Measurements from ENCODE around the gene ZNF547. TPM values are rescaled to one million over a fixed set of nuclear protein-coding genes. Genes with fewer than 3 reads are reported as not detected.

Gene ZNF547
- total and polyA plus RNA-seq, 2 of the 8 experiments (the other 6 are each of a cell fraction or from before 2014, with no cell fraction given): 1.1 to 2.1 TPM

DNA sequence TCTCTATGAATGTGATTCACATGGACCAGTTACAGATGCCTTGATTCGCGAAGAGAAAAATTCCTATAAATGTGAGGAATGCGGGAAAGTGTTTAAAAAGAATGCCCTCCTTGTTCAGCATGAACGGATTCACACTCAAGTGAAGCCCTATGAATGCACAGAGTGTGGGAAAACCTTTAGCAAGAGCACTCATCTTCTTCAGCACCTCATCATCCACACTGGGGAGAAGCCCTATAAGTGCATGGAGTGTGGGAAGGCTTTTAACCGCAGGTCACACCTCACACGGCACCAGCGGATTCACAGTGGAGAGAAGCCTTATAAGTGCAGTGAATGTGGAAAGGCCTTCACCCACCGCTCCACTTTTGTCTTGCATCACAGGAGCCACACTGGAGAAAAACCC lies 35.4 kb upstream of the ZNF547 start:
- ChIA-PET CTCF (ENCODE audit: partially characterized antibody) (no interaction called here), POLR2A (ENCODE audit: partially characterized antibody) (no interaction called here)
- no peak overlapping the region for H3K27ac ChIP-seq (ENCODE audit: low read depth, low read length)
- no peak overlapping the region for H3K18ac ChIP-seq (ENCODE audit: extremely low read depth, low read length)
- no peaks in the 10 kb centered on the region for H3K23me2 ChIP-seq (ENCODE audit: low read depth, low read length)
- H2BK15ac ChIP-seq (ENCODE audit: low read length): no peak overlapping the region
- H2AFZ ChIP-seq (ENCODE audit: low read length): no peak overlapping the region
- no peak overlapping the region for H3K9ac ChIP-seq (replicated peaks in 1 of 4; ENCODE audit: extremely low read depth in 1 of 4, low read depth in 3 of 4, low read length in 3 of 4)
- no peak overlapping the region for H2BK12ac ChIP-seq (ENCODE audit: low read depth, low read length)
- H3K27me3 ChIP-seq (replicated peaks in 1 of 4; ENCODE audit: control insufficient read depth in 3 of 4, extremely low read depth in 1 of 4, insufficient read depth in 3 of 4, low read length in 3 of 4): no peaks in the 10 kb centered on the region
- 90% methylated on average over 8 of the region's 8 CpGs; no CpG with 5 or more reads in 1 of the 2 experiments for WGBS, 2 experiments (ENCODE audit: extremely low coverage in 1 of 2, insufficient coverage in 1 of 2, insufficient read length in 1 of 2, insufficient replicate concordance in 2 of 2, low coverage in 1 of 2, low lambda C conversion rate in 2 of 2, missing lambda C conversion rate in 1 of 2)
- H2BK120ac ChIP-seq (replicated peaks; ENCODE audit: low read depth, low read length): no peak overlapping the region
- H2BK5ac ChIP-seq (ENCODE audit: low read depth, low read length): no peak overlapping the region
- no peaks in the 10 kb centered on the region for H3K79me1 ChIP-seq (ENCODE audit: low read depth, low read length)
- no peaks in the 10 kb centered on the region for H3K9me3 ChIP-seq (ENCODE audit: insufficient read depth in 2 of 2, low read depth in 1 of 2, low read length in 1 of 2)
- no peak overlapping the region for H3K23ac ChIP-seq (ENCODE audit: insufficient read length)
- peaks cover 0 to 5% of the 10 kb centered on the region in 2 experiments; a peak in 1 of 4 replicates for H3K79me2 ChIP-seq (ENCODE audit: control insufficient read depth in 1 of 2, insufficient read depth in 2 of 2, low read length in 2 of 2)
- H4K5ac ChIP-seq (ENCODE audit: insufficient read length, low read depth, low read length): no peak overlapping the region
- no peak overlapping the region for H3K56ac ChIP-seq (replicated peaks; ENCODE audit: insufficient read length, low read depth, low read length)
- H4K8ac ChIP-seq (ENCODE audit: extremely low read depth, insufficient read depth, low read length): no peak overlapping the region
- FAIRE-seq: no peak
- no peak overlapping the region for H3K4ac ChIP-seq (replicated peaks; ENCODE audit: insufficient read length, low read depth, low read length)
- H2AK5ac ChIP-seq (ENCODE audit: low read depth, low read length): no peak overlapping the region
- H3K4me1 ChIP-seq (replicated peaks in 1 of 4; ENCODE audit: control insufficient read depth in 3 of 4, insufficient read depth in 4 of 4, low read length in 3 of 4): no peaks in the 10 kb centered on the region
- DNase-seq (ENCODE audit: low read depth in 1 of 2, low spot score in 2 of 2): no peak
- H3K4me3 ChIP-seq (ENCODE audit: extremely low read depth in 1 of 4, insufficient read depth in 2 of 4, low read depth in 3 of 4, low read length in 4 of 4): no peak overlapping the region
- H4K20me1 ChIP-seq (replicated peaks in 1 of 2; ENCODE audit: control insufficient read depth in 1 of 2, insufficient read depth in 2 of 2, low read length in 2 of 2): peaks cover 0 to 10% of the 10 kb centered on the region in 2 experiments
- no peak overlapping the region for H4K91ac ChIP-seq (replicated peaks; ENCODE audit: insufficient read length, low read length)
- H3K36me3 ChIP-seq (ENCODE audit: control insufficient read depth in 2 of 4, insufficient read depth in 4 of 4, low read length in 3 of 4): peaks cover 19 to 53% (median 35%) of the 10 kb centered on the region in 4 experiments; a peak in 7 of 8 replicates
- H2BK20ac ChIP-seq (ENCODE audit: low read length): no peak overlapping the region
- no peak overlapping the region for H3K4me2 ChIP-seq (ENCODE audit: insufficient read depth in 1 of 2, low read depth in 2 of 2, low read length in 2 of 2)
- no peak overlapping the region for H3K14ac ChIP-seq (ENCODE audit: insufficient read length)
- TF ChIP-seq KDM4A (IDR thresholded peaks at IDR 0.05; ENCODE audit: low read depth, low read length, severe bottlenecking) (no peak), SIX5 (IDR thresholded peaks at IDR 0.05; ENCODE audit: low read depth, low read length) (no peak), JUN (IDR thresholded peaks at IDR 0.05; ENCODE audit: low read depth, low read length) (no peak), KDM1A (IDR thresholded peaks at IDR 0.05; ENCODE audit: borderline replicate concordance, low read length) (no peak), EP300 (IDR thresholded peaks at IDR 0.05; ENCODE audit: borderline replicate concordance in 1 of 2, low read depth in 2 of 2, low read length in 2 of 2) (no peak), CEBPB (IDR thresholded peaks at IDR 0.05; ENCODE audit: low read depth, low read length) (no peak), CREB1 (IDR thresholded peaks at IDR 0.05) (no peak), RAD21 (IDR thresholded peaks at IDR 0.05 in 1 of 2, conservative IDR thresholded peaks at IDR 0.05 in 1 of 2; ENCODE audit: low read depth in 2 of 2, low read length in 2 of 2) (no peak), USF2 (IDR thresholded peaks at IDR 0.05; ENCODE audit: low read length) (no peak), SP2 (IDR thresholded peaks at IDR 0.05; ENCODE audit: low read length) (no peak)

All from H1 (cell line).